Peyer's patch (tissue), 4 donors: Measurements from ENCODE around the gene FREM1.
A peak's percentile ranks its signal among the peaks of the same experiment; 100 is the strongest.

Experiments used
- POLR2A ChIP-seq, 2 donors: fragments of 450-650 bp; IDR thresholded peaks; one replicate each; pipeline ENCODE4 v1.5.1; 2017; ENCODE audit warnings: antibody characterized with exemption in 2 of 2, mild to moderate bottlenecking in 2 of 2, moderate library complexity in 2 of 2
- TF ChIP-seq, protein P1 (sequence below), 6 experiments: fragments of 450-650 bp in 4 of 6; fragments of 200-600 bp in 2 of 6; sonication (generic) in 1 of 6; IDR thresholded peaks; one replicate each; pipeline ENCODE4 v1.5.1; 2017 to 2019; ENCODE audit warnings: antibody characterized with exemption in 6 of 6, mild to moderate bottlenecking in 3 of 6, moderate library complexity in 1 of 6

- no peak for TF ChIP-seq POLR2A (IDR thresholded peaks at IDR 0.05)
- TF ChIP-seq, protein P1, sequence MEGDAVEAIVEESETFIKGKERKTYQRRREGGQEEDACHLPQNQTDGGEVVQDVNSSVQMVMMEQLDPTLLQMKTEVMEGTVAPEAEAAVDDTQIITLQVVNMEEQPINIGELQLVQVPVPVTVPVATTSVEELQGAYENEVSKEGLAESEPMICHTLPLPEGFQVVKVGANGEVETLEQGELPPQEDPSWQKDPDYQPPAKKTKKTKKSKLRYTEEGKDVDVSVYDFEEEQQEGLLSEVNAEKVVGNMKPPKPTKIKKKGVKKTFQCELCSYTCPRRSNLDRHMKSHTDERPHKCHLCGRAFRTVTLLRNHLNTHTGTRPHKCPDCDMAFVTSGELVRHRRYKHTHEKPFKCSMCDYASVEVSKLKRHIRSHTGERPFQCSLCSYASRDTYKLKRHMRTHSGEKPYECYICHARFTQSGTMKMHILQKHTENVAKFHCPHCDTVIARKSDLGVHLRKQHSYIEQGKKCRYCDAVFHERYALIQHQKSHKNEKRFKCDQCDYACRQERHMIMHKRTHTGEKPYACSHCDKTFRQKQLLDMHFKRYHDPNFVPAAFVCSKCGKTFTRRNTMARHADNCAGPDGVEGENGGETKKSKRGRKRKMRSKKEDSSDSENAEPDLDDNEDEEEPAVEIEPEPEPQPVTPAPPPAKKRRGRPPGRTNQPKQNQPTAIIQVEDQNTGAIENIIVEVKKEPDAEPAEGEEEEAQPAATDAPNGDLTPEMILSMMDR (IDR thresholded peaks at IDR 0.05): peak in 4 of 6 experiments; percentile 38 to 55 (median 47)
These were observed 63.3 kb downstream of the FREM1 start for GRCh38 chr9:14846871-14847311.
